Thyroid gland (tissue), 4 donors: ENCODE measurements around the gene ZNF777. TPM values are rescaled to one million over a fixed set of nuclear protein-coding genes. Genes with fewer than 3 reads are reported as not detected.
"Not testable (repeated sequence)": the region's sequence is repeated elsewhere in the genome, so short reads cannot be mapped to it uniquely, and the experiment has no call there.

Experiments
- DNase-seq, 2 donors: peaks; one replicate each; pipeline ENCODE4 v3.0.0-alpha.2; 2019
- H3K27ac ChIP-seq, 3 donors: fragments of 200-600 bp; sonication (generic); 1 replicate in 2 of 3; 2 replicates in 1 of 3; pipeline ENCODE4 v1.5.1; 2016 to 2019; ENCODE audit warnings: mild to moderate bottlenecking in 1 of 3, moderate library complexity in 1 of 3
- H3K27me3 ChIP-seq: fragments of 200-600 bp; sonication (generic); one replicate; pipeline ENCODE4 v1.5.1; 2019
- H3K36me3 ChIP-seq, 2 donors: fragments of 200-600 bp; sonication (generic); one replicate each; pipeline ENCODE4 v1.5.1; 2016 to 2019
- H3K4me1 ChIP-seq, 2 donors: fragments of 200-600 bp; sonication (generic); one replicate each; pipeline ENCODE4 v1.5.1; 2017 to 2019
- H3K4me3 ChIP-seq, 3 donors: fragments of 200-600 bp; sonication (generic); replicated peaks in 1 of 3; 1 replicate in 2 of 3; 2 replicates in 1 of 3; pipeline ENCODE4 v1.5.1; 2016; ENCODE audit warnings: mild to moderate bottlenecking in 1 of 3
- H3K9me3 ChIP-seq: fragments of 200-600 bp; sonication (generic); one replicate; pipeline ENCODE4 v1.5.1; 2017
- POLR2A ChIP-seq, 2 donors: fragments of 450-650 bp; IDR thresholded peaks; one replicate each; pipeline ENCODE4 v1.6.1; 2017; ENCODE audit warnings: antibody characterized with exemption in 2 of 2, mild to moderate bottlenecking in 2 of 2, moderate library complexity in 1 of 2
- WGBS, 2 donors: methylation state at CpG; one replicate each; pipeline ENCODE4 v1.1.5; 2017; 5-methylcytosine and 5-hydroxymethylcytosine counted together
- intact Hi-C: fragments of 100-400 bp; cut with DNase I; formaldehyde crosslinking; loops from one replicate; pipeline ENCODE4 v1.15.1; 2023
- total RNA-seq, 4 donors: library from RNA; depleted of rRNA; stranded (reverse); fragments of >200 nt; gene quantifications; one replicate each; pipeline ENCODE4 v1.2.3, GENCODE V29; 2016
- TF ChIP-seq, protein P1 (sequence below), 6 experiments: fragments of 200-600 bp in 3 of 6; fragments of 450-650 bp in 3 of 6; sonication (generic) in 3 of 6; IDR thresholded peaks; one replicate each; pipeline ENCODE4 v1.5.1; 2016 to 2019; ENCODE audit warnings: antibody characterized with exemption in 6 of 6, mild to moderate bottlenecking in 2 of 6, inconsistent platforms in 1 of 6, moderate library complexity in 1 of 6

Gene ZNF777
- total RNA-seq, 4 donors from 2014 or later = 9.0 to 14.9 (median 12.1) TPM

DNA sequence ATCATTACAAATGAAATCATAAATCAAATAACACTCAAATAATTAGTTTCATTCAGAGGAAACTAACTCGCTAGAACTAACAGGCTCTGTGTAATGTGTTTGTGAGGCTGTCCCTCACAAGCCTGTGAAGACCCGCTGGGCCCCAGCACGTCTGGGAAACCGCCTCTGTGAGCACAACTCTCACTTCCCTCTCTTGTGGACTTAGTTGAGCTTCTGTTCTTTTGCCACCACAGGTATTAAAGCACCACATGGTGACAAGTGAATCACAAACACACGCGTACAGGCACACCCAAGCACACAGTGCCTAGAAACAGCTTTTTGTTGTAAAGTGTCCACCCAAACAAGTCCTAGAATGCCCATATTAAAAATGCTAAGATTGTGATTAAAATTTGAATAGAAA, 51.0 kb downstream of the ZNF777 start:
- 87 to 91% methylated on average over 6 of the region's 6 CpGs for WGBS, 2 donors
- TF ChIP-seq POLR2A (IDR thresholded peaks at IDR 0.05) = no peak
- TF ChIP-seq, protein P1, sequence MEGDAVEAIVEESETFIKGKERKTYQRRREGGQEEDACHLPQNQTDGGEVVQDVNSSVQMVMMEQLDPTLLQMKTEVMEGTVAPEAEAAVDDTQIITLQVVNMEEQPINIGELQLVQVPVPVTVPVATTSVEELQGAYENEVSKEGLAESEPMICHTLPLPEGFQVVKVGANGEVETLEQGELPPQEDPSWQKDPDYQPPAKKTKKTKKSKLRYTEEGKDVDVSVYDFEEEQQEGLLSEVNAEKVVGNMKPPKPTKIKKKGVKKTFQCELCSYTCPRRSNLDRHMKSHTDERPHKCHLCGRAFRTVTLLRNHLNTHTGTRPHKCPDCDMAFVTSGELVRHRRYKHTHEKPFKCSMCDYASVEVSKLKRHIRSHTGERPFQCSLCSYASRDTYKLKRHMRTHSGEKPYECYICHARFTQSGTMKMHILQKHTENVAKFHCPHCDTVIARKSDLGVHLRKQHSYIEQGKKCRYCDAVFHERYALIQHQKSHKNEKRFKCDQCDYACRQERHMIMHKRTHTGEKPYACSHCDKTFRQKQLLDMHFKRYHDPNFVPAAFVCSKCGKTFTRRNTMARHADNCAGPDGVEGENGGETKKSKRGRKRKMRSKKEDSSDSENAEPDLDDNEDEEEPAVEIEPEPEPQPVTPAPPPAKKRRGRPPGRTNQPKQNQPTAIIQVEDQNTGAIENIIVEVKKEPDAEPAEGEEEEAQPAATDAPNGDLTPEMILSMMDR (IDR thresholded peaks at IDR 0.05) = no peak
- H3K9me3 ChIP-seq = no peaks in the 10 kb centered on the region
- DNase-seq = no peak
- no peaks in the 10 kb centered on the region for H3K27me3 ChIP-seq
- intact Hi-C loops = loop anchor here (10.0 kb wide), 1 partner anchor 215 kb away; no protein-coding TSS in a partner anchor
- no peaks in the 10 kb centered on the region for H3K4me1 ChIP-seq
- H3K4me3 ChIP-seq = no peak overlapping the region
- no peaks in the 10 kb centered on the region for H3K36me3 ChIP-seq
- no peak overlapping the region for H3K27ac ChIP-seq

DNA sequence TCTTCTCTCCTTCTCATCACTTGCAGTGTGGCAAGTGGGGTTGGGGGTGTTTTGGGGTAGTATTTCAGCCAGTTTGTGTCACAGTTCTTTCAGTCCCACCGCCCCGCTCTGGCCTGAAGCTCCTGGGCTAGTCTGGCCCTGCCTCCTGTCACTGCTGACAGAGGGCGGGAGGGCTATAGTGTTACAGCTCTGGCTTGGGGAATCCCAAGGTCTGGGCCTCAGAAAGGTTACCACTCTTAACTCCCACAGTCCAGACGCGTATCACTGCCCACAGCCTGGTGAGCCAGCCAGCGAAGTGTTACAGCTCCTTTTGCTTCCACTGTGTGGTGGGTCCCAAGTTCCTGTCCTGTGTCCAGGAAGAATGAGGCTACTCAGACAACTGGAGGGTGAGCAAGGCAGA, 56.0 kb downstream of the ZNF777 start:
- 79 to 85% methylated on average over 6 of the region's 6 CpGs for WGBS, 2 donors
- TF ChIP-seq POLR2A (IDR thresholded peaks at IDR 0.05) = no peak
- TF ChIP-seq, protein P1 (IDR thresholded peaks at IDR 0.05) = no peak
- no peak overlapping the region for H3K27ac ChIP-seq
- no peak overlapping the region for H3K4me3 ChIP-seq
- H3K36me3 ChIP-seq = no peaks in the 10 kb centered on the region
- no peak for DNase-seq
- intact Hi-C loops = no loop called here
- no peaks in the 10 kb centered on the region for H3K27me3 ChIP-seq
- H3K9me3 ChIP-seq = no peaks in the 10 kb centered on the region
- H3K4me1 ChIP-seq = no peaks in the 10 kb centered on the region

DNA sequence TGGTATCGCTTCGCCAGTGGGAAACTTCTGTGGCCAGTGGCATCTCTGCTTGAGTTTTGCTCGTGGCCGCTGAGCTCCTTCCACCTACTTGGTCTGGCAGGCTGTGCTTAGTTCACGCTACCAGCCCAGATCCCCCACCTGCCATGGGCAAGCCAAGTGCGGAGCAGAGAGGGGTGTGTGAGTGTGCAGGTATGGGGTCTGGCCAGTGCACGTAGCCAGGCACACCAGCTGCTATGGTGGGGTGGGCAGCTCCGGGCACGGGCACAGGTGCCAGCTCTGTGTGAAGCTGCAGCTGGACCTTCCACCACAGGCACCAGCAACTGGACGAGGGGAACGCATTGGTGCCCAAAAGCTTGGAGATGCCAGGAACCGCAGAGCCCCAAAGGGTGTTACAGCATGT, 56.5 kb downstream of the ZNF777 start:
- WGBS, 2 donors = 93 to 94% methylated on average over 10 to 11 of the region's 12 CpGs
- intact Hi-C loops = no loop called here
- DNase-seq = no peak
- no peak overlapping the region for H3K4me3 ChIP-seq
- H3K9me3 ChIP-seq = no peaks in the 10 kb centered on the region
- no peak for TF ChIP-seq POLR2A (IDR thresholded peaks at IDR 0.05)
- TF ChIP-seq, protein P1 (IDR thresholded peaks at IDR 0.05) = no peak
- H3K36me3 ChIP-seq = no peaks in the 10 kb centered on the region
- no peaks in the 10 kb centered on the region for H3K27me3 ChIP-seq
- no peak overlapping the region for H3K27ac ChIP-seq
- no peaks in the 10 kb centered on the region for H3K4me1 ChIP-seq

DNA sequence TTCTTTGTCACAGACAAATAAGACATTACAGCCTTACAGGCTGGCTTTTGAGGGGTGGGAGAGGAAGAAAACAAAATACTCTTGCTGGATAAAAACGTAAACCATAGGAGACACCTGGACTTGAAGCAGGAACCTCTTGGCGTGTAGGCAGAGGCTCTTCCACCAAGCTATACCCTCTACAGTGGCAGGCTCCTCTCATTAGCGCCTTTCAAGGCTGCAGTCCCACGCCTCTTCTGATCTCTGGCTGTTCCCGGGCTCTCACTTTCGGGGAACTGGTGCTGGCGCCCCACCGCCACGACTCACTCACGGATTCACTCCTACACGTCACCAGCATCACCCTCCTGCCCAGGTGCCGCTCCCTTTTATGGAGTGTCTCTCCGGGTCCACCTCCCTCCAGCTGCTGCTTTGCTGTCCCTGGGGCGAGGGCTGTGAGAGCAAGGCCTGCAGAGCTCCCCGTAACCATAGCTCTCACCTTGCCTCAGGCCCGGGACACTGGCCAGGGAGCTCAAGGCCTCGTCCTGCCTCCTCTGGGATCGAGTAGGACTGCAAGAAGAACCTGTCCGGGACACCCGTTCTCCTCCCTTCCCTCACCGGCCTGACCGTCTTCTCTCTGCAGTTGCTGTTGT, 62.6 kb downstream of the ZNF777 start:
- DNase-seq = no peak
- no peaks in the 10 kb centered on the region for H3K36me3 ChIP-seq
- TF ChIP-seq, protein P1 (IDR thresholded peaks at IDR 0.05) = no peak
- TF ChIP-seq POLR2A (IDR thresholded peaks at IDR 0.05) = no peak
- H3K4me1 ChIP-seq = no peaks in the 10 kb centered on the region
- 78 to 83% methylated on average over 21 to 22 of the region's 22 CpGs for WGBS, 2 donors
- no peaks in the 10 kb centered on the region for H3K9me3 ChIP-seq
- no peak overlapping the region for H3K27ac ChIP-seq
- intact Hi-C loops = no loop called here
- H3K4me3 ChIP-seq = no peak overlapping the region
- H3K27me3 ChIP-seq = no peaks in the 10 kb centered on the region

DNA sequence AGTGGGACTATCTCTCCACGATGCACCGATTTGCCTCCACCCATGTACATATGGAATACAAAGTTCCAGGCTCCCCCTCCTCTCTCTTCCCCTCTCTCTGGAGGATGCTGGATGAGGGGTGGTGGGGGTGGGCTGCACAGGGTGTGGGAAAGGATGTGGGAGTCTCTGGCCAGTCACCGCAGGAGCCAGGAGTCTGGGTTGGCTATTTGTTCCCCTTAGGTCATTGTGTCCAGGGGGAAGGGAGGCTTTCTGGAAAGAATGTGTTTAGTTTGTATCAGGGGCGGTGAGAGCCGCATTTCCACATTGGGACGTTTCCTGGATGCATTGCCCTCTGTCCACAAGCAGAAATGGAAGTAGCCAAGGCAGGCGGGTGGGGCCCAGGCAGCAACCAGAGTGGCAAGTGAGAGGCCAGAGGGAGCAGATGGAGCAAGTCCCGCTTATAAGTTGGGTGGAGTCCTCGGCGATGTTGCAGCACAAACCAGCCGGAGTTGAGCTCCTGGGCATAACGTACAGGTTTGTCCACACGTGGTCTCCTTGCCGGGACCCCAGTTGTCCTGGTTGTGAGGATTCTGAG, 63.3 kb downstream of the ZNF777 start:
- no peaks in the 10 kb centered on the region for H3K36me3 ChIP-seq
- no peaks in the 10 kb centered on the region for H3K4me1 ChIP-seq
- DNase-seq = no peak
- no peak overlapping the region for H3K4me3 ChIP-seq
- intact Hi-C loops = no loop called here
- no peaks in the 10 kb centered on the region for H3K9me3 ChIP-seq
- no peak overlapping the region for H3K27ac ChIP-seq
- no peaks in the 10 kb centered on the region for H3K27me3 ChIP-seq
- TF ChIP-seq POLR2A (IDR thresholded peaks at IDR 0.05) = no peak
- TF ChIP-seq, protein P1 (IDR thresholded peaks at IDR 0.05) = no peak
- 65 to 74% methylated on average over 14 of the region's 14 CpGs for WGBS, 2 donors

DNA sequence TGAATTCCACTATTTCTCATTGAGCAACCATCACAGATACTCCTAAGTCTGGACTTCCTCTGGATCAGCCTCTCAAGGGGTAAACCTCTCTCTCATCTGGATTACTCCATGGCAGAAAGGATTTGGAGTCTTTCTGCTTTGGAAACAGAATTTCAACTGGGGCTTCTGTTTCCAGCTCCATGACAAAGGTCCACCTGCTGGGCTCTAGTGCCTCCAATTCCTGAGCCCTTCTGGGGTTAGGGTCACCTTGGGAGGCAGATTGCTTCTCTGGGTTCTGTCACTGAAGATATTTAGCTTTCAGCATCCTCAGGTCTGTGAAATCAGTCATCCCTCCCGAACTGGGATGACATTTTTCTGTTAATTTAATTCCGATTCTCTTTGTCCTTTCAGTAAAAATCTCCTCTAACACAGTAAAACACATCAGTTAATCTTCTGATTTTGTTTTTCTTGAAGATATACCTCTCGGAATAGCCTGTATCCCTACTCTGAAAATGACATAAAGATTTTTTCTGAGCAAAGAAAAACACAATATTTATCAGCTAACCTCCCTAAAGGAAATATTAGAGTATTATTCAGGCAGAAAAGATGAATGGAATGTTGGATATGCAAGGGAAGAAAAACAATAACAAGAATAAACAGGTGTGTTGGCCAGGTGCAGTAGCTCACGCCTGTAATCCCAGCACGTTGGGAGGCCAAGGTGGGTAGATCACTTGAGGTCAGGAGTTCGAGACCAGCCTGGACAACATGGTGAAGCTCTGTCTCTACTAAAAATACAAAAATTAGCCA, 72.1 kb downstream of the ZNF777 start:
- H3K4me3 ChIP-seq, H3K27ac ChIP-seq, H3K27me3 ChIP-seq, H3K9me3 ChIP-seq, H3K4me1 ChIP-seq, DNase-seq, intact Hi-C loops, H3K36me3 ChIP-seq: not testable (repeated sequence)
- 77 to 81% methylated on average over 6 of the region's 6 CpGs for WGBS, 2 donors

DNA sequence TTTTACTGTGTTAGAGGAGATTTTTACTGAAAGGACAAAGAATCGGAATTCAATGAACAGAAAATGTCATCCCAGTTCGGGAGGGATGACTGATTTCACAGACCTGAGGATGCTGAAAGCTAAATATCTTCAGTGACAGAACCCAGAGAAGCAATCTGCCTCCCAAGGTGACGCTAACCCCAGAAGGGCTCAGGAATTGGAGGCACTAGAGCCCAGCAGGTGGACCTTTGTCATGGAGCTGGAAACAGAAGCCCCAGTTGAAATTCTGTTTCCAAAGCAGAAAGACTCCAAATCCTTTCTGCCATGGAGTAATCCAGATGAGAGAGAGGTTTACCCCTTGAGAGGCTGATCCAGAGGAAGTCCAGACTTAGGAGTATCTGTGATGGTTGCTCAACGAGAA, 74.3 kb downstream of the ZNF777 start:
- WGBS, 2 donors = 65 to 71% methylated on average over 4 of the region's 4 CpGs
- intact Hi-C loops, H3K4me1 ChIP-seq, H3K27ac ChIP-seq, H3K27me3 ChIP-seq, H3K36me3 ChIP-seq, H3K9me3 ChIP-seq, DNase-seq, H3K4me3 ChIP-seq: not testable (repeated sequence)
